ENCODE measurements around the gene DENND1A. TPM values are rescaled to one million over a fixed set of nuclear protein-coding genes. Genes with fewer than 3 reads are reported as not detected.

Gene DENND1A
- total RNA-seq, 1 donor from 2014 or later: 48.1 TPM

GRCh38 chr9:123556464-123557435 lies 373.2 kb downstream of the DENND1A start:
- no peaks in the 10 kb centered on the region for H3K9me3 ChIP-seq (ENCODE audit: low read depth)
- no peak overlapping the region for H2AFZ ChIP-seq (replicated peaks)
- H3K9me3 Mint-ChIP-seq: no peaks in the 10 kb centered on the region
- H3K4me3 ChIP-seq: no peak overlapping the region
- H3F3A ChIP-seq (ENCODE audit: low read depth): peaks cover under 1% of the 10 kb centered on the region
- H3K4me1 Mint-ChIP-seq: peaks cover 4% of the 10 kb centered on the region
- no peaks in the 10 kb centered on the region for H3K79me2 ChIP-seq (ENCODE audit: low read depth)
- H4K20me1 ChIP-seq (ENCODE audit: low read depth): no peaks in the 10 kb centered on the region
- no peak overlapping the region for H3K9ac ChIP-seq
- no peak overlapping the region for H3K27ac Mint-ChIP-seq
- peaks cover 3% of the 10 kb centered on the region for H3K27me3 Mint-ChIP-seq (ENCODE audit: insufficient read depth, low read depth)
- peaks cover 8% of the 10 kb centered on the region for H3K4me1 ChIP-seq
- no peak for TF ChIP-seq EZH2phosphoT487 (IDR thresholded peaks at IDR 0.05)
- TF ChIP-seq EZH2 (IDR thresholded peaks at IDR 0.05): no peak
- no peak for TF ChIP-seq CTCF (IDR thresholded peaks at IDR 0.05)
- no peak for DNase-seq (ENCODE audit: low spot score)
- H3K4me2 ChIP-seq: no peak overlapping the region
- no peak overlapping the region for H3K4me3 Mint-ChIP-seq
- no peak overlapping the region for H3K27ac ChIP-seq
- peaks cover 7% of the 10 kb centered on the region for H3K36me3 Mint-ChIP-seq
- no peaks in the 10 kb centered on the region for H3K27me3 ChIP-seq
- no peaks in the 10 kb centered on the region for H3K36me3 ChIP-seq

GRCh38 chr9:123555646-123556045 lies 374.3 kb downstream of the DENND1A start:
- no peak overlapping the region for H3K27ac ChIP-seq
- no peaks in the 10 kb centered on the region for H3K27me3 ChIP-seq
- H3F3A ChIP-seq (ENCODE audit: low read depth): peaks cover 12% of the 10 kb centered on the region
- H3K4me2 ChIP-seq: no peak overlapping the region
- H3K36me3 ChIP-seq: no peaks in the 10 kb centered on the region
- Mint-ChIP-seq H3K27me3 (ENCODE audit: insufficient read depth, low read depth) (peaks cover 3% of the 10 kb centered on the region), H3K27ac (no peak overlapping the region), H3K4me3 (no peak overlapping the region), H3K36me3 (peaks cover 7% of the 10 kb centered on the region), H3K9me3 (no peaks in the 10 kb centered on the region), H3K4me1 (peaks cover 15% of the 10 kb centered on the region)
- H3K9me3 ChIP-seq (ENCODE audit: low read depth): no peaks in the 10 kb centered on the region
- no peak overlapping the region for H3K4me3 ChIP-seq
- TF ChIP-seq CTCF (IDR thresholded peaks at IDR 0.05): no peak
- DNase-seq (ENCODE audit: low spot score): no peak
- no peak overlapping the region for H2AFZ ChIP-seq (replicated peaks)
- peaks cover 17% of the 10 kb centered on the region for H3K4me1 ChIP-seq
- no peaks in the 10 kb centered on the region for H4K20me1 ChIP-seq (ENCODE audit: low read depth)
- H3K79me2 ChIP-seq (ENCODE audit: low read depth): no peaks in the 10 kb centered on the region
- no peak overlapping the region for H3K9ac ChIP-seq

GRCh38 chr9:123552530-123552929 lies 377.4 kb downstream of the DENND1A start:
- Mint-ChIP-seq H3K27me3 (ENCODE audit: insufficient read depth, low read depth) (peaks cover 3% of the 10 kb centered on the region), H3K4me1 (peaks cover 31% of the 10 kb centered on the region), H3K9me3 (no peaks in the 10 kb centered on the region), H3K4me3 (no peak overlapping the region), H3K27ac (no peak overlapping the region), H3K36me3 (peaks cover 3% of the 10 kb centered on the region)
- H3K27me3 ChIP-seq: no peaks in the 10 kb centered on the region
- H3K36me3 ChIP-seq: no peaks in the 10 kb centered on the region
- H3K79me2 ChIP-seq (ENCODE audit: low read depth): no peaks in the 10 kb centered on the region
- no peak for DNase-seq (ENCODE audit: low spot score)
- no peaks in the 10 kb centered on the region for H3K9me3 ChIP-seq (ENCODE audit: low read depth)
- H3K9ac ChIP-seq: no peak overlapping the region
- H3K27ac ChIP-seq: no peak overlapping the region
- no peak overlapping the region for H3K4me3 ChIP-seq
- peaks cover 34% of the 10 kb centered on the region for H3K4me1 ChIP-seq
- H3K4me2 ChIP-seq: no peak overlapping the region
- no peak overlapping the region for H2AFZ ChIP-seq (replicated peaks)
- no peak for TF ChIP-seq EZH2 (IDR thresholded peaks at IDR 0.05)
- TF ChIP-seq EZH2phosphoT487 (IDR thresholded peaks at IDR 0.05): no peak
- TF ChIP-seq CTCF (IDR thresholded peaks at IDR 0.05): no peak
- H3F3A ChIP-seq (ENCODE audit: low read depth): peaks cover 20% of the 10 kb centered on the region
- no peaks in the 10 kb centered on the region for H4K20me1 ChIP-seq (ENCODE audit: low read depth)
